ENCODE results near the gene JADE1. TPM values are rescaled to one million over a fixed set of nuclear protein-coding genes. Genes with fewer than 3 reads are reported as not detected.

The JADE1 gene
- total and polyA plus RNA-seq, 2 of the 13 experiments (the other 11 are each of a cell fraction or from before 2014, with no cell fraction given), result 5.4 to 19.3 TPM

- TF ChIP-seq MED13 (CRISPR knock-in tag; IDR thresholded peaks at IDR 0.05), result no peak
- TF ChIP-seq NFE2 (CRISPR knock-in tag; IDR thresholded peaks at IDR 0.05), result no peak
- 0 out of 2 replicates have a peak, but pooled peaks have one; percentile 38 for TF ChIP-seq GATAD2A (CRISPR knock-in tag; IDR thresholded peaks at IDR 0.05)
- TF ChIP-seq ZNF777 (CRISPR knock-in tag; IDR thresholded peaks at IDR 0.05), result peak; percentile 18; the same call in 1 of the 2 replicates
- TF ChIP-seq HDAC1 (CRISPR knock-in tag; IDR thresholded peaks at IDR 0.05), result peak; percentile 59
- no peak for TF ChIP-seq KAT8 (CRISPR knock-in tag; IDR thresholded peaks at IDR 0.05)
- peak; percentile 56; the same call in 1 of the 2 replicates for TF ChIP-seq ZMYM4 (CRISPR knock-in tag; IDR thresholded peaks at IDR 0.05)
- TF ChIP-seq MYC (CRISPR knock-in tag; IDR thresholded peaks at IDR 0.05; ENCODE audit: borderline replicate concordance), result peak; percentile 41; the same call in 1 of the 2 replicates
- peak; percentile 76; the same call in 1 of the 2 replicates for TF ChIP-seq ARID4A (CRISPR knock-in tag; IDR thresholded peaks at IDR 0.05; ENCODE audit: borderline replicate concordance)
- TF ChIP-seq SPEN (CRISPR knock-in tag; IDR thresholded peaks at IDR 0.05; ENCODE audit: low read depth), result peak; percentile 60; the same call in 1 of the 2 replicates
- TF ChIP-seq ZNF350 (CRISPR knock-in tag; IDR thresholded peaks at IDR 0.05; ENCODE audit: borderline replicate concordance, low read depth), result 0 out of 2 replicates have a peak, but pooled peaks have one; percentile 48
- TF ChIP-seq ZNF784 (CRISPR knock-in tag; IDR thresholded peaks at IDR 0.05; ENCODE audit: borderline replicate concordance), result peak; percentile 51; the same call in 1 of the 2 replicates
- TF ChIP-seq ZNF598 (CRISPR knock-in tag; IDR thresholded peaks at IDR 0.05; ENCODE audit: borderline replicate concordance), result 0 out of 2 replicates have a peak, but pooled peaks have one; percentile 62
- 0 out of 2 replicates have a peak, but pooled peaks have one; percentile 18 for TF ChIP-seq NR2C2 (CRISPR knock-in tag; IDR thresholded peaks at IDR 0.05; ENCODE audit: borderline replicate concordance)
- no peak for TF ChIP-seq REST (IDR thresholded peaks at IDR 0.05; ENCODE audit: borderline replicate concordance in 1 of 2, low read depth in 1 of 2, low read length in 2 of 2)
- TF ChIP-seq ZNF333 (CRISPR knock-in tag; IDR thresholded peaks at IDR 0.05; ENCODE audit: borderline replicate concordance), result no peak
- peak; percentile 92 for TF ChIP-seq UBTF (CRISPR knock-in tag; IDR thresholded peaks at IDR 0.05)
Measured at GRCh38 chr4:128809477-128810330, at the start of gene JADE1 (continued).
